Glutamatergic neuron (in vitro differentiated cells): ENCODE data around the gene ANO10. TPM values are rescaled to one million over a fixed set of nuclear protein-coding genes. Genes with fewer than 3 reads are reported as not detected.

Experiments used
- DNase-seq: peaks from one replicate; pipeline ENCODE4 v3.0.0; 2022
- H3K27ac Mint-ChIP-seq: one replicate; pipeline ENCODE4 v1.8.0; 2020; ENCODE audit warnings: mild to moderate bottlenecking, mixed read lengths, inconsistent platforms; ENCODE audit not compliant: unreplicated experiment
- H3K27me3 Mint-ChIP-seq: one replicate; pipeline ENCODE4 v1.8.0; 2020; ENCODE audit warnings: mild to moderate bottlenecking, moderate library complexity, mixed read lengths, inconsistent platforms; ENCODE audit not compliant: unreplicated experiment
- H3K36me3 Mint-ChIP-seq: one replicate; pipeline ENCODE4 v1.8.0; 2020; ENCODE audit warnings: mild to moderate bottlenecking, mixed read lengths, inconsistent platforms; ENCODE audit not compliant: unreplicated experiment
- H3K4me1 Mint-ChIP-seq: one replicate; pipeline ENCODE4 v1.8.0; 2020; ENCODE audit warnings: mild to moderate bottlenecking, low read depth, mixed read lengths, inconsistent platforms; ENCODE audit not compliant: unreplicated experiment
- H3K4me3 Mint-ChIP-seq: one replicate; pipeline ENCODE4 v1.8.0; 2020; ENCODE audit warnings: mild to moderate bottlenecking, mixed read lengths, inconsistent platforms; ENCODE audit not compliant: unreplicated experiment
- H3K9me3 Mint-ChIP-seq: one replicate; pipeline ENCODE4 v1.8.0; 2020; ENCODE audit warnings: mild to moderate bottlenecking, moderate library complexity, mixed read lengths, inconsistent platforms; ENCODE audit not compliant: unreplicated experiment
- total RNA-seq: library from RNA; stranded (reverse); fragmentation: NEBNext Ultra II Directional; extraction: Animal tissue kit (Norgen Biotek cat#: 25700); gene quantifications from one replicate; pipeline ENCODE4 v1.2.1, GENCODE V29; 2021; ENCODE audit not compliant: unreplicated experiment
- TF ChIP-seq, protein P1 (sequence below): fragments of 200-600 bp; sonication (generic); IDR thresholded peaks from one replicate; pipeline ENCODE4 v1.5.0; 2021; ENCODE audit not compliant: partially characterized antibody, unreplicated experiment

ANO10 gene
- total RNA-seq, 1 donor from 2014 or later = 44.9 TPM

DNA sequence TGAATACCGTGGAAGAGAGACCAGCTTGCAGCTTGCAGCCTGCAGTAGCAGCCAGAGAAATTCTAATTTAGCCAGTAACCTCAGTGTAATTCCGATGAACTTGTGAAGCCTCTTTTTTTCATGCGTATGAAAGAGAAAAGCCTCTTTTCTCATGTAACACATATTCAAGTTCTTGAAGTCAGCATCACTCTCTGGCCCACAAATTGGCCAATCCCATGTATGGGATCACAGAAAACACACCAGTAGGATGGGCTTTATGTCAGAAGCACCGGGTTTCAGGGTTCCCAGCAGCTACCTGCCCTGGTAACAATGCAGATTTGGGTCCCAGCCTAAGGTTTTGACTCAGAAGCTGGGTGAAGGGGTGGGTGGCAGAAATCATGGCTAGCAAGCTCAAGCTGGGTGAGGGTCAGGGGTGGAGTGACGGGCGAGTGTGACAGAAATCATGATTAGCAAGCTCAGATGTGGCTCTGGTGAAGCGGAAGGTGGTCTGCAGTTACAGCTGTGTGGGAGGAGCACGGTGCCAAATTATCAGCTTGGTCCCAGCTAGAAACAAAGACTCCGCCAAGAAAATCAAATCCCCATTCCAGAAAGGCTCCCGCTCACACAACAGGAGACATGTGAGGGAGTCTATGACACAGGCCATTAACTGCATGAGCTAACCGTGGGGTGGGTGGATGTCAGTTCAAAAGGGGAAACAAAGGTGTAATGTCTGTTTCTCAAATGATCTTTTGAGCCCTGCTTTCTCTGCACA is 248.8 kb downstream of the ANO10 start:
- H3K4me1 Mint-ChIP-seq = no peaks in the 10 kb centered on the region
- no peaks in the 10 kb centered on the region for H3K36me3 Mint-ChIP-seq
- H3K9me3 Mint-ChIP-seq = no peaks in the 10 kb centered on the region
- H3K4me3 Mint-ChIP-seq = no peak overlapping the region
- peaks cover 3% of the 10 kb centered on the region for H3K27me3 Mint-ChIP-seq
- no peak overlapping the region for H3K27ac Mint-ChIP-seq
- DNase-seq = no peak
- TF ChIP-seq, protein P1, sequence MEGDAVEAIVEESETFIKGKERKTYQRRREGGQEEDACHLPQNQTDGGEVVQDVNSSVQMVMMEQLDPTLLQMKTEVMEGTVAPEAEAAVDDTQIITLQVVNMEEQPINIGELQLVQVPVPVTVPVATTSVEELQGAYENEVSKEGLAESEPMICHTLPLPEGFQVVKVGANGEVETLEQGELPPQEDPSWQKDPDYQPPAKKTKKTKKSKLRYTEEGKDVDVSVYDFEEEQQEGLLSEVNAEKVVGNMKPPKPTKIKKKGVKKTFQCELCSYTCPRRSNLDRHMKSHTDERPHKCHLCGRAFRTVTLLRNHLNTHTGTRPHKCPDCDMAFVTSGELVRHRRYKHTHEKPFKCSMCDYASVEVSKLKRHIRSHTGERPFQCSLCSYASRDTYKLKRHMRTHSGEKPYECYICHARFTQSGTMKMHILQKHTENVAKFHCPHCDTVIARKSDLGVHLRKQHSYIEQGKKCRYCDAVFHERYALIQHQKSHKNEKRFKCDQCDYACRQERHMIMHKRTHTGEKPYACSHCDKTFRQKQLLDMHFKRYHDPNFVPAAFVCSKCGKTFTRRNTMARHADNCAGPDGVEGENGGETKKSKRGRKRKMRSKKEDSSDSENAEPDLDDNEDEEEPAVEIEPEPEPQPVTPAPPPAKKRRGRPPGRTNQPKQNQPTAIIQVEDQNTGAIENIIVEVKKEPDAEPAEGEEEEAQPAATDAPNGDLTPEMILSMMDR = no peak

DNA sequence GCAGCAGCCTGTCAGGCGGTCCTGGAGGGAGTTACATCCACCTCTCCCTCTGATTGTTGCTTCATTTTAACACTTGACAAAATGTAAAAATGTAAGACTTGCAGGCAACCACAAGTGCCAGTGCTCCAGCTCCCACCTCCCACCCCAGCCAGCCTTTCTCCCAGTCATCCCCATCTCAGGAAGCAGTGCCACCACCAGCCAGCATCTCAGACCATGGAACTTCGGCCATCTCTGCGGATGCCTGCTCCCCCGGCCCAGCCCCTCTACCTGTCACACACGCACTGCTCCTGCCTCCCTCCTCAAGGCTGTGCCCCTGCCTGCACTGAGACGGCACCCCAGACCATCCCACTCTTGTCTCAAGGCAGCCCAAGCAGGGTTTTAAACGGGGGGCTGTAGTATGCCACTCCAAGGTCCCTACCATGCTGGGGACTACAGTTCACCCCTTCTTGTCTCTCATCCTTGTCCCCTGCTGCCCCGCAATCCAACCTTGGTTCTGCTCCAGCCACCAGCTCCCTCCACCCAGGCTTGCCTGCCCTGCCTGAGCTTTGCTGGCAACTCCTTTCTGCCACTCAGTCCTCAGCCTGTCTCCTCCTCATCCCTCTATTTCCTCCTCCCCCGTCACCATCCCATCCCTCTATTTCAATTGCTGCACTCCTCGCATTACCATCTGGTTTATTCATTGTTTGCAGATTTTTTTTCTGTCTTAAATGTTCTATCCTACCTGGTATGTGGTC is 249.6 kb downstream of the ANO10 start:
- H3K4me3 Mint-ChIP-seq = no peak overlapping the region
- no peaks in the 10 kb centered on the region for H3K9me3 Mint-ChIP-seq
- H3K36me3 Mint-ChIP-seq = no peaks in the 10 kb centered on the region
- no peak overlapping the region for H3K27ac Mint-ChIP-seq
- DNase-seq = no peak
- TF ChIP-seq, protein P1 = no peak
- H3K4me1 Mint-ChIP-seq = no peaks in the 10 kb centered on the region
- H3K27me3 Mint-ChIP-seq = peaks cover 3% of the 10 kb centered on the region

DNA sequence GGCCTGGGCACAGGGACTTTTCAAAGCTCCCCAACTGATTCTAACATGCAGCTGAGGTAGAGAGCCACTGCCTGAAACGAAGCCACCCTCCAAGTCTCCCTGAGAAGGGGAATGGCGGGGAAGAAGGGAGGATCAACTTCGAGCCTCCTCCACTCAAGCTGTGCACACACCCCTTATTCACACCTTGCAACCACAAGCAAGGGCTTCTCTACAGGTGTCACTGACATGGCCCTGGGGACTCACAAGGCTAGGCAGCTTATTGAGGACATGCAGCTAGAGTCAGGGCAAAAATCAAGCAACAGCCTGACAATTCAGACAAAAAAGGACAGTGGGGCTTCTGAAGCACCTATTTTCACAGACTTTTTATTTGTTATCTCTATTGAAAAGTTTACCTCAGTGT is 250.3 kb downstream of the ANO10 start:
- Mint-ChIP-seq H3K4me1 (no peaks in the 10 kb centered on the region), H3K4me3 (no peak overlapping the region), H3K9me3 (no peaks in the 10 kb centered on the region), H3K27ac (no peak overlapping the region), H3K36me3 (no peaks in the 10 kb centered on the region), H3K27me3 (peaks cover 3% of the 10 kb centered on the region)
- TF ChIP-seq, protein P1 = no peak
- no peak for DNase-seq

DNA sequence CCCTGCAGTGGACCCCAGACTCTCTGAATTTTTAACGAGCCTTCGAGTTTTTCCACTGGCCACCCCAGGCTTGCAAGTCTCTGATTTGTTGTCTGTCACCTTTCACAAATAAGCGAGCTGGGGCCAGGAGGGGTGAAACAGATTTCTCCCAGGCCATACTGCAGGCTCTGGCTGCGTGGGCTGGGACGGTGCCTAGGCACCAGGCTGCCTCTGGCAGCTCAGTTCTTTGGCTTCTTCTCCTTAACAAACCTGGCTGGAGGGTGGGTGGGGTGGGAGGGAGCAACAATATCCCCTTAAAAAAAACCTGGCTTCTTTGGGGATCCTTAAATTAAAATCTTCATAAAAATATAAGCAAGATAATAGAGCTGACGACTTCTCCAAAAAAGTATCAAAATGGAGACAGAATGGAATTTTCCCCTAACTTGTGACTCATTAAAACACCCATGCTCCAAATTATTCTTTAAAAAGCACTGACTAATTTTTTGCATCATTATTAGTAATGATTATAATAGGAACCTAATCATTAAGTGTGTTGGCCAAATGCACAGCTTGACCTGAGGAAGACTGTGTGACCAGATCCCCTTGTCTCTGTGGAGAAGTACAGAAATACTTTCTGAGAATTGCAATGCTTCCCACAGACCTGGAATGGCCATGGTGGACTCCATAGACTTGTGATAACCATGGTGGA is 251.4 kb downstream of the ANO10 start:
- Mint-ChIP-seq H3K4me3 (no peak overlapping the region), H3K9me3 (no peaks in the 10 kb centered on the region), H3K36me3 (no peaks in the 10 kb centered on the region), H3K27ac (no peak overlapping the region), H3K27me3 (peaks cover 3% of the 10 kb centered on the region), H3K4me1 (no peaks in the 10 kb centered on the region)
- DNase-seq = no peak
- TF ChIP-seq, protein P1 = no peak
